Subcutaneous adipose tissue (tissue), 4 donors: Measurements from ENCODE around the gene EDN2. TPM values are rescaled to one million over a fixed set of nuclear protein-coding genes. Genes with fewer than 3 reads are reported as not detected.

Experiments
- CTCF ChIP-seq: fragments of 450-650 bp; IDR thresholded peaks from one replicate; pipeline ENCODE4 v1.5.1; 2016; ENCODE audit warnings: low read depth, mild to moderate bottlenecking, control low read depth, antibody characterized with exemption, moderate library complexity
- small RNA-seq: library from RNA; depleted of rRNA; stranded (forward); fragments of <200 nt; gene quantifications from one replicate; pipeline ENCODE3, GENCODE V24; 2016
- total RNA-seq, 4 donors: library from RNA; depleted of rRNA; stranded (reverse); fragments of >200 nt; gene quantifications; one replicate each; pipeline ENCODE4 v1.1.0, GENCODE V29; 2016

The EDN2 gene
- total RNA-seq, 4 donors from 2014 or later, result 1.1 TPM; not detected in 3

GRCh38 chr1:41432481-41433280 lies 51.8 kb downstream of the EDN2 start:
- TF ChIP-seq CTCF, result no peak

GRCh38 chr1:41431490-41432350 lies 52.8 kb downstream of the EDN2 start:
- no peak for TF ChIP-seq CTCF

GRCh38 chr1:41430582-41430981 lies 53.9 kb downstream of the EDN2 start:
- TF ChIP-seq CTCF, result no peak

- no peak for TF ChIP-seq CTCF
These were observed 54.4 kb downstream of the EDN2 start for GRCh38 chr1:41430069-41430468.

- TF ChIP-seq CTCF, result no peak
These were observed 54.8 kb downstream of the EDN2 start for GRCh38 chr1:41429641-41430035.

Small RNA genes within 50 kb of the gene (small RNA-seq; reads per million reads assigned to genes)
- gene RNA5SP45, result not detected

Other genes with a start within 250 kb of the EDN2 start
- gene SCMH1, start 242.4 kb downstream of the EDN2 start, total RNA-seq, result 10 to 100 TPM; 27.7 to 47.3 (median 46.1) TPM
- not detected for gene FOXO6, start 123.2 kb downstream of the EDN2 start, total RNA-seq